Spleen (tissue), 11 donors: Measurements from ENCODE around the gene RAD51B. TPM values are rescaled to one million over a fixed set of nuclear protein-coding genes. Genes with fewer than 3 reads are reported as not detected.

Source experiments
- DNase-seq: peaks from one replicate; pipeline ENCODE4 v3.0.0-alpha.2; 2020
- H3K27ac ChIP-seq, 8 donors: fragments of 200-600 bp; sonication (generic) in 7 of 8; 1 replicate in 4 of 8; 2 replicates in 4 of 8; pipeline versions ENCODE4 v1.5.0 to v1.8.0; 2016 to 2021; ENCODE audit warnings: inconsistent platforms in 4 of 8, mild to moderate bottlenecking in 4 of 8, moderate library complexity in 1 of 8
- H3K27me3 ChIP-seq, 7 donors: fragments of 200-600 bp; sonication (generic) in 6 of 7; replicated peaks in 1 of 7; 1 replicate in 4 of 7; 2 replicates in 3 of 7; pipeline versions ENCODE4 v1.5.0 to v1.8.0; 2016 to 2021; ENCODE audit warnings: inconsistent platforms in 3 of 7, mild to moderate bottlenecking in 1 of 7
- H3K36me3 ChIP-seq, 6 donors: fragments of 200-600 bp; sonication (generic) in 5 of 6; 1 replicate in 4 of 6; 2 replicates in 2 of 6; pipeline versions ENCODE4 v1.5.0 to v1.8.0; 2016 to 2021; ENCODE audit warnings: inconsistent platforms in 2 of 6
- H3K4me1 ChIP-seq, 6 donors: fragments of 200-600 bp; sonication (generic) in 5 of 6; 1 replicate in 3 of 6; 2 replicates in 3 of 6; pipeline versions ENCODE4 v1.5.0 to v1.8.0; 2016 to 2021; ENCODE audit warnings: inconsistent platforms in 3 of 6
- H3K4me3 ChIP-seq, 8 donors: fragments of 200-600 bp; sonication (generic) in 7 of 8; 1 replicate in 4 of 8; 2 replicates in 4 of 8; pipeline versions ENCODE4 v1.5.0 to v1.8.0; 2016 to 2021; ENCODE audit warnings: inconsistent platforms in 4 of 8, mild to moderate bottlenecking in 4 of 8, moderate library complexity in 2 of 8
- H3K9me3 ChIP-seq, 8 donors: fragments of 200-600 bp; sonication (generic) in 7 of 8; 1 replicate in 4 of 8; 2 replicates in 4 of 8; pipeline versions ENCODE4 v1.5.0 to v1.8.0; 2016 to 2021; ENCODE audit warnings: inconsistent platforms in 4 of 8
- POLR2A ChIP-seq, 3 donors: fragments of 450-650 bp; IDR thresholded peaks; one replicate each; pipeline ENCODE4 v1.5.1; 2017; ENCODE audit warnings: antibody characterized with exemption in 3 of 3, mild to moderate bottlenecking in 1 of 3
- POLR2AphosphoS5 ChIP-seq, 3 donors: sonication (generic); formaldehyde crosslinking; IDR thresholded peaks; one replicate each; pipeline ENCODE4 v1.5.1; 2017; ENCODE audit warnings: antibody characterized with exemption in 3 of 3
- WGBS, 5 donors: extraction: QIAGEN DNeasy Blood & Tissue Kit in 3 of 5; methylation state at CpG; one replicate each; pipeline versions ENCODE4 v1.1.5 to v1.1.7; 2013 to 2018; 5-methylcytosine and 5-hydroxymethylcytosine counted together
- intact Hi-C: fragments of 100-400 bp; cut with DNase I; formaldehyde crosslinking; loops from one replicate; pipeline ENCODE4 v1.15.0; 2023; ENCODE audit warnings: low total_unique reads
- polyA plus RNA-seq, 3 donors: library from polyadenylated mRNA; stranded (reverse); fragments of 200-250 nt; gene quantifications; one replicate each; pipeline ENCODE4 v1.2.1, GENCODE V29; 2013
- total RNA-seq, 7 donors: library from RNA; depleted of rRNA in 3 of 7; stranded (reverse); fragments of >200 nt in 3 of 7; fragmentation: NEBNext Ultra II Directional in 4 of 7; extraction: Animal tissue kit (Norgen Biotek cat#: 25700) in 4 of 7; gene quantifications; one replicate each; pipeline versions ENCODE4 v1.1.0 to v1.2.1, GENCODE V29; 2016 to 2021
- TF ChIP-seq, protein P1 (sequence below), 11 experiments: fragments of 200-600 bp in 7 of 11; fragments of 450-650 bp in 4 of 11; sonication (generic) in 4 of 11; IDR thresholded peaks in 8 of 11; conservative IDR thresholded peaks in 3 of 11; 1 replicate in 7 of 11; 2 replicates in 4 of 11; pipeline versions ENCODE4 v1.4.0 to v1.8.0; 2016 to 2021; ENCODE audit warnings: antibody characterized with exemption in 11 of 11, inconsistent platforms in 4 of 11, mild to moderate bottlenecking in 1 of 11
- donor health status: healthy with polysubstance abuse.
- donor health status: DM: no; HTN: no; CAD: no; lungs with moderate emphysema.
- donor health status: DM: no; HTN: no; CAD: no.
- donor health status: Bipolar disorder and iron deficiency.
- donor health status: healthy.
- donor health status: DM: no; HTN: no; CAD: no.
- donor health status: DM: yes; HTN: yes; CAD: no.

The RAD51B gene
- total and polyA plus RNA-seq, 10 donors, result 4.2 to 43.7 (median 29.8) TPM

DNA sequence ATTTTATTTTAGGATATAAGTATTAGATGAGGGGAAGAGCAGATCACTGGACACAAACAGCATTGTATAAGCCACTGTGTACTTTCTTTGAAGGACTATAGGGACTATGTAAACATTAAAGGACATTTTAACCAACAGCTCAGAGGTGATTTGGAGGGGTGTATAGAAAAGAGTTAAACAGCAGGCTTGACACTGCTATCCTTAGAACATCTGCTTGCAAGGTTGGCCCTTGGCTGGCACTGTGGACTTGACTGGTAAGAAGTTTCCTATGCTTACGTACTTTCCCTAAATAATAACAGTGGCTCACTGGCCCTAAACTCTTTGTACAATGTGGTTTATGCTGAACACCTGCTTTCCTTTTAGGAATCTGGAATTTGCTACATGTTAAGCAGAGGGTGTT, 31.9 kb upstream of the RAD51B start:
- no peaks in the 10 kb centered on the region for H3K4me1 ChIP-seq
- H3K27me3 ChIP-seq, result no peaks in the 10 kb centered on the region
- no peak overlapping the region for H3K27ac ChIP-seq
- intact Hi-C loops, result no loop called here
- peaks cover 13 to 100% (median 96%) of the 10 kb centered on the region in 6 donors for H3K36me3 ChIP-seq
- WGBS, 5 donors, result 84 to 100% (median 98%) methylated on average over 1 of the region's 1 CpG
- TF ChIP-seq POLR2A (IDR thresholded peaks at IDR 0.05) (no peak), POLR2AphosphoS5 (IDR thresholded peaks at IDR 0.05) (no peak)
- TF ChIP-seq, protein P1, sequence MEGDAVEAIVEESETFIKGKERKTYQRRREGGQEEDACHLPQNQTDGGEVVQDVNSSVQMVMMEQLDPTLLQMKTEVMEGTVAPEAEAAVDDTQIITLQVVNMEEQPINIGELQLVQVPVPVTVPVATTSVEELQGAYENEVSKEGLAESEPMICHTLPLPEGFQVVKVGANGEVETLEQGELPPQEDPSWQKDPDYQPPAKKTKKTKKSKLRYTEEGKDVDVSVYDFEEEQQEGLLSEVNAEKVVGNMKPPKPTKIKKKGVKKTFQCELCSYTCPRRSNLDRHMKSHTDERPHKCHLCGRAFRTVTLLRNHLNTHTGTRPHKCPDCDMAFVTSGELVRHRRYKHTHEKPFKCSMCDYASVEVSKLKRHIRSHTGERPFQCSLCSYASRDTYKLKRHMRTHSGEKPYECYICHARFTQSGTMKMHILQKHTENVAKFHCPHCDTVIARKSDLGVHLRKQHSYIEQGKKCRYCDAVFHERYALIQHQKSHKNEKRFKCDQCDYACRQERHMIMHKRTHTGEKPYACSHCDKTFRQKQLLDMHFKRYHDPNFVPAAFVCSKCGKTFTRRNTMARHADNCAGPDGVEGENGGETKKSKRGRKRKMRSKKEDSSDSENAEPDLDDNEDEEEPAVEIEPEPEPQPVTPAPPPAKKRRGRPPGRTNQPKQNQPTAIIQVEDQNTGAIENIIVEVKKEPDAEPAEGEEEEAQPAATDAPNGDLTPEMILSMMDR (IDR thresholded peaks at IDR 0.05 in 8 of 11, conservative IDR thresholded peaks at IDR 0.05 in 3 of 11), result no peak
- H3K4me3 ChIP-seq, result no peak overlapping the region
- no peaks in the 10 kb centered on the region for H3K9me3 ChIP-seq
- DNase-seq, result no peak

DNA sequence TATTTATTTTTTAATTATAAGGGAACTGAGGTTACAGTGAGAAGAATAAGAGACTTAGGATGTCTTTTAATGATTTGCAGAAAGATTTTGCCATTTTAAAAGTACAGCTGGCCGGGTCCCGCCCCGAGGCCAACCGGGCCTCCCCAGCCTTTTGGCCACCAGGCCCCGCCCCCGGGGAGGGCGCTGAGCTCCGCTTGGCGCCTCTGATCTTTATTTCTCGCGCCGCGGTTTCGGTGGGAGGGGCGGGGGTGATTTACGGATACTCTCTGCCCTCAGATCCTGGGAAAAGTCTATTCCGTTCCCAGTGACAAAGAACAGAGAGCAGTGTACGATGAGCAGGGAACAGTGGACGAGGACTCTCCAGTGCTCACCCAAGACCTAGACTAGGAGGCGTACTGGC, 20.8 kb upstream of the RAD51B start:
- intact Hi-C loops, result no loop called here
- Histone ChIP-seq H3K27ac (no peak overlapping the region), H3K4me1 (no peaks in the 10 kb centered on the region), H3K27me3 (no peaks in the 10 kb centered on the region), H3K4me3 (no peak overlapping the region), H3K36me3 (peaks cover 0 to 100% (median 98%) of the 10 kb centered on the region in 6 donors), H3K9me3 (no peaks in the 10 kb centered on the region)
- 87 to 96% (median 92%) methylated on average over 20 of the region's 20 CpGs for WGBS, 5 donors
- no peak for DNase-seq
- TF ChIP-seq POLR2A (IDR thresholded peaks at IDR 0.05) (no peak), POLR2AphosphoS5 (IDR thresholded peaks at IDR 0.05) (no peak)
- TF ChIP-seq, protein P1 (IDR thresholded peaks at IDR 0.05 in 8 of 11, conservative IDR thresholded peaks at IDR 0.05 in 3 of 11), result no peak

DNA sequence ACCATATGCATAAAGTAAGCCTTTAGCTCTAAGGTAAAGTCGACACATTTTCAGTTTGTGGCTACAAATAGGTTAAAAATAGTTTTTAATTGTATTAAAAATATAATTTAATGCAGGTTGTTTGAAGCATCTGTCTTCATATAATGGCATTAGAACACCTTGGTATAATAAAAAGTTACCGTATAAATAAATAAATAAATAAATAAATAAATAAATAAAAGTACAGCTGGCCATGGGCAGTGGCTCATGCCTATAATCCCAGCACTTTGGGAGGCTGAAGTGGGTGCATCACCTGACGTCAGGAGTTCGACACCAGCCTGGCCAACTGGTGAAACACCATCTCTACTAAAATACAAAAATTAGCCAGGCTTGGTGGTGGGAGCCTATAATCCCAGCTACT, 18.8 kb upstream of the RAD51B start:
- 96 to 99% (median 97%) methylated on average over 4 of the region's 4 CpGs for WGBS, 5 donors

DNA sequence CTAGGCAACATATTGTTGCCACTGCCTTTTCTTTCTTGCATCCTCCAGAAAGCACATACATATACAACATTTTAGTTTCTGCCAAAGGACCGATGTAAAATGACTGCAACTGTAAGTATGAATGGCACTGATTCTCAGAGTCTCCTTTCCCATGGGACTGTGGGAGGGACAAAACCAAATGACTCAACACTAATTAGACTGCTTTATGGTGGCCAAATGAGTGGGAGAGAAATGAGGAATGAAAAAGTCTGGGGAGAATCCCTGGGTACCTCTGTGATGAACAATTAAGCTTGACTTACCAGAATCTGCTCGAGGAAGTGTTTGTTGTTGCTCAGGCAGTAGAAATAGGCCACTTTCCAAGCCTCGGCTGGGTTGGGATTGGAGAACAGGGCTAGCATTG, 13.3 kb upstream of the RAD51B start:
- Histone ChIP-seq H3K4me3 (no peak overlapping the region), H3K27ac (no peak overlapping the region), H3K4me1 (no peaks in the 10 kb centered on the region), H3K27me3 (no peaks in the 10 kb centered on the region), H3K36me3 (peaks cover 7 to 100% (median 91%) of the 10 kb centered on the region in 6 donors), H3K9me3 (no peaks in the 10 kb centered on the region)
- 64 to 85% (median 76%) methylated on average over 3 of the region's 3 CpGs for WGBS, 5 donors
- intact Hi-C loops, result no loop called here
- TF ChIP-seq, protein P1 (IDR thresholded peaks at IDR 0.05 in 8 of 11, conservative IDR thresholded peaks at IDR 0.05 in 3 of 11), result no peak
- no peak for TF ChIP-seq POLR2A (IDR thresholded peaks at IDR 0.05)
- DNase-seq, result no peak

More for the DNA sequence above, 18.8 kb upstream of the RAD51B start:
- no peaks in the 10 kb centered on the region for H3K4me1 ChIP-seq
- H3K27me3 ChIP-seq, result no peaks in the 10 kb centered on the region
- TF ChIP-seq POLR2AphosphoS5 (IDR thresholded peaks at IDR 0.05) (no peak), POLR2A (IDR thresholded peaks at IDR 0.05) (no peak)
- TF ChIP-seq, protein P1 (IDR thresholded peaks at IDR 0.05 in 8 of 11, conservative IDR thresholded peaks at IDR 0.05 in 3 of 11), result no peak
- no peak overlapping the region for H3K4me3 ChIP-seq
- H3K9me3 ChIP-seq, result no peaks in the 10 kb centered on the region
- no peak overlapping the region for H3K27ac ChIP-seq
- intact Hi-C loops, result no loop called here
- no peak for DNase-seq
- H3K36me3 ChIP-seq, result peaks cover 4 to 100% (median 98%) of the 10 kb centered on the region in 6 donors
